K562 (cell line): ENCODE results near the gene CCM2. TPM values are rescaled to one million over a fixed set of nuclear protein-coding genes. Genes with fewer than 3 reads are reported as not detected.

ENCODE experiments used
- ATAC-seq: fragments of 200-7000 bp; cut with Tn5 transposase; 3 replicates; pipeline ENCODE4 v1.9.1; 2020; ENCODE audit warnings: moderate library complexity
- BruUV-seq: library from RNA; stranded (reverse); fragments of 400-500 nt; replicated peaks from 2 replicates; lab custom pipeline; 2021; lab: Mats Ljungman, UMichigan
- CTCF ChIA-PET: fragments of 300-600 bp; formaldehyde crosslinking; extraction: SDS; loops from one replicate; lab custom pipeline; 2021; ENCODE audit warnings: low intra/inter-chr PET ratio; lab: Yijun Ruan, JAX
- POLR2A ChIA-PET: fragments of 300-600, 350-650 bp; sonication (Branson Sonifier 250); formaldehyde crosslinking; extraction: SDS; loops from one replicate; lab custom pipeline; 2021; ENCODE audit warnings: antibody characterized with exemption, inconsistent platforms; lab: Yijun Ruan, JAX
- DNase-seq, 4 experiments: peaks; one replicate each; pipeline versions ENCODE4 v3.0.0 to v3.0.0-alpha.2; 2011 to 2018; ENCODE audit warnings: low spot score in 3 of 4, mixed read lengths in 3 of 4; ENCODE audit errors: extremely low read depth in 1 of 4
- FAIRE-seq: peaks from 2 replicates; lab custom pipeline; 2011; peaks lifted over from hg19 to GRCh38; lab: Jason Lieb, UNC
- H2AFZ ChIP-seq: 2 replicates; pipeline ENCODE4 v1.6.0; 2011; ENCODE audit warnings: low read depth, low read length, control low read depth, inconsistent platforms
- H3K27ac ChIP-seq: fragments of 200-600 bp; 3 replicates; pipeline ENCODE4 v1.8.0; 2011; ENCODE audit warnings: low read depth, mild to moderate bottlenecking, control low read depth, inconsistent platforms, low read length, moderate library complexity, mixed read lengths; ENCODE audit errors: extremely low read depth
- H3K27me3 ChIP-seq, 2 experiments: fragments of 300-600 bp in 1 of 2; 2 replicates in 1 of 2; 3 replicates in 1 of 2; pipeline versions ENCODE4 v1.6.0 to v1.8.0; 2011; ENCODE audit warnings: inconsistent platforms in 2 of 2, low read length in 2 of 2, mild to moderate bottlenecking in 1 of 2, mixed read lengths in 1 of 2, moderate library complexity in 1 of 2; ENCODE audit not compliant: control insufficient read depth in 2 of 2, insufficient read depth in 2 of 2
- H3K36me3 ChIP-seq: fragments of 300-600 bp; 3 replicates; pipeline ENCODE4 v1.8.0; 2011; ENCODE audit warnings: mild to moderate bottlenecking, low read length, inconsistent platforms; ENCODE audit not compliant: control insufficient read depth, insufficient read depth
- H3K4me1 ChIP-seq, 2 experiments: fragments of 200-600 bp in 1 of 2; replicated peaks in 1 of 2; 2 replicates in 1 of 2; 3 replicates in 1 of 2; pipeline versions ENCODE4 v1.5.1 to v1.8.0; 2011; ENCODE audit warnings: inconsistent platforms in 2 of 2, low read length in 2 of 2, mild to moderate bottlenecking in 1 of 2, mixed read lengths in 1 of 2, moderate library complexity in 1 of 2; ENCODE audit not compliant: control insufficient read depth in 2 of 2, insufficient read depth in 2 of 2
- H3K4me2 ChIP-seq: 2 replicates; pipeline ENCODE4 v1.6.1; 2011; ENCODE audit warnings: low read length, control low read depth, inconsistent platforms, mixed read lengths; ENCODE audit not compliant: insufficient read depth
- H3K4me3 ChIP-seq: fragments of 200-600 bp; sonication (generic), shearing (Covaris generic); 2 replicates; pipeline ENCODE4 v1.5.1; 2016; ENCODE audit warnings: control low read depth, inconsistent platforms
- H3K79me2 ChIP-seq: fragments of 200-600 bp; 3 replicates; pipeline ENCODE4 v1.8.0; 2011; ENCODE audit warnings: low read length, inconsistent platforms; ENCODE audit not compliant: control insufficient read depth, insufficient read depth
- H3K9ac ChIP-seq, 2 experiments: 2 replicates each; pipeline versions ENCODE4 v1.6.0 to v1.6.1; 2011; ENCODE audit warnings: low read depth in 2 of 2, low read length in 2 of 2, control low read depth in 1 of 2, inconsistent platforms in 1 of 2, mild to moderate bottlenecking in 1 of 2, mixed read lengths in 1 of 2; ENCODE audit not compliant: insufficient read depth in 1 of 2
- H3K9me1 ChIP-seq: one replicate; pipeline ENCODE4 v1.6.0; 2011; ENCODE audit warnings: inconsistent platforms, mild to moderate bottlenecking, low read length, moderate library complexity; ENCODE audit not compliant: control insufficient read depth, insufficient read depth
- H3K9me3 ChIP-seq: replicated peaks from 2 replicates; pipeline ENCODE4 v1.5.1; 2011; ENCODE audit warnings: low read depth, low read length, inconsistent platforms; ENCODE audit not compliant: control insufficient read depth, insufficient read depth
- H4K20me1 ChIP-seq: replicated peaks from 2 replicates; pipeline ENCODE4 v1.6.1; 2011; ENCODE audit warnings: low read length, inconsistent platforms, mixed read lengths; ENCODE audit not compliant: control insufficient read depth, insufficient read depth
- ELF1 ChIP-seq: fragments of 200-800 bp; sonication (Bioruptor generic); IDR thresholded peaks from 2 replicates; pipeline ENCODE4 v1.6.1; 2016; ENCODE audit warnings: missing genetic modification characterization, missing compliant biosample characterization
- NFYB ChIP-seq: IDR thresholded peaks from 2 replicates; pipeline ENCODE4 v1.6.1; 2011; ENCODE audit warnings: mild to moderate bottlenecking, moderate library complexity; ENCODE audit not compliant: insufficient read length; ENCODE audit errors: extremely low read depth
- NR4A1 ChIP-seq, 2 experiments: fragments of 250-450 bp in 1 of 2; fragments of 450-650 bp in 1 of 2; sonication (Bioruptor Pico) in 1 of 2; IDR thresholded peaks; 2 replicates each; pipeline versions ENCODE4 v1.4.0 to v1.6.1; 2016 to 2020; ENCODE audit warnings: mild to moderate bottlenecking in 2 of 2, missing compliant biosample characterization in 1 of 2, missing genetic modification characterization in 1 of 2, moderate library complexity in 1 of 2
- SNIP1 ChIP-seq: fragments of 450-650 bp; IDR thresholded peaks from 2 replicates; pipeline ENCODE4 v1.7.1; 2017; ENCODE audit warnings: low read depth, mild to moderate bottlenecking
- TAF9B ChIP-seq: fragments of 450-650 bp; IDR thresholded peaks from 2 replicates; pipeline ENCODE4 v1.6.1; 2018; ENCODE audit warnings: mild to moderate bottlenecking; ENCODE audit not compliant: partially characterized antibody
- ZFX ChIP-seq: sonication (generic); formaldehyde crosslinking; IDR thresholded peaks from 2 replicates; pipeline ENCODE4 v1.8.0; 2022; ENCODE audit warnings: mild to moderate bottlenecking, missing genetic modification reagents, moderate library complexity
- ZNF551 ChIP-seq: fragments of 250-450 bp; sonication (Bioruptor Pico); IDR thresholded peaks from 2 replicates; pipeline ENCODE4 v1.5.0; 2021; ENCODE audit warnings: mild to moderate bottlenecking, moderate library complexity
- WGBS: fragments of 100-300 bp; shearing (Covaris generic); methylation state at CpG from one replicate; pipeline ENCODE4 v1.1.6; 2016; ENCODE audit warnings: low coverage, mixed read lengths; ENCODE audit not compliant: insufficient coverage; ENCODE audit errors: missing lambda C conversion rate; 5-methylcytosine and 5-hydroxymethylcytosine counted together
- in situ Hi-C: fragments of 300-500 bp; cut with MboI; formaldehyde crosslinking; loops from 4 replicates; pipeline ENCODE4 v1.15.0; 2018; ENCODE audit warnings: inconsistent platforms, mixed read lengths
- intact Hi-C: fragments of 100-400 bp; cut with micrococcal nuclease; formaldehyde crosslinking; loops from 2 replicates; pipeline ENCODE4 v1.14.2; 2022
- polyA plus RNA-seq, 8 experiments: library from polyadenylated mRNA; depleted of rRNA in 4 of 8; stranded (reverse) in 5 of 8; unstranded in 3 of 8; fragments of >200 nt; fragmentation: Nextera tagmentation in 2 of 8; fragmentation: Illumina TruSeq in 1 of 8; extraction: Ambion mirVana in 2 of 8; extraction: Trizol in 1 of 8; gene quantifications; 2 replicates each; pipeline versions ENCODE4 v1.2.1 to v1.2.3, GENCODE V29; 2011 to 2014; ENCODE audit warnings: inconsistent platforms in 1 of 8, missing spikeins in 1 of 8
- total RNA-seq, 7 experiments: library from RNA; depleted of rRNA in 6 of 7; stranded (reverse); fragments of >200 nt in 6 of 7; fragmentation: Illumina TruSeq in 2 of 7; extraction: Trizol in 2 of 7; gene quantifications; 2 replicates each; pipeline versions ENCODE4 v1.2.1 to v1.2.3, GENCODE V29; 2011 to 2021; ENCODE audit warnings: low replicate concordance in 1 of 7
- TF ChIP-seq, protein P1 (sequence below): IDR thresholded peaks from 2 replicates; pipeline ENCODE4 v1.6.1; 2011; ENCODE audit warnings: borderline replicate concordance, low read depth, mild to moderate bottlenecking, moderate library complexity, low read length; ENCODE audit not compliant: insufficient read depth, poor library complexity, severe bottlenecking

Gene CCM2
- total and polyA plus RNA-seq, 9 of the 15 experiments (the other 6 are each of a cell fraction or from before 2014, with no cell fraction given) = 0.41 to 38.6 (median 25.9) TPM

DNA sequence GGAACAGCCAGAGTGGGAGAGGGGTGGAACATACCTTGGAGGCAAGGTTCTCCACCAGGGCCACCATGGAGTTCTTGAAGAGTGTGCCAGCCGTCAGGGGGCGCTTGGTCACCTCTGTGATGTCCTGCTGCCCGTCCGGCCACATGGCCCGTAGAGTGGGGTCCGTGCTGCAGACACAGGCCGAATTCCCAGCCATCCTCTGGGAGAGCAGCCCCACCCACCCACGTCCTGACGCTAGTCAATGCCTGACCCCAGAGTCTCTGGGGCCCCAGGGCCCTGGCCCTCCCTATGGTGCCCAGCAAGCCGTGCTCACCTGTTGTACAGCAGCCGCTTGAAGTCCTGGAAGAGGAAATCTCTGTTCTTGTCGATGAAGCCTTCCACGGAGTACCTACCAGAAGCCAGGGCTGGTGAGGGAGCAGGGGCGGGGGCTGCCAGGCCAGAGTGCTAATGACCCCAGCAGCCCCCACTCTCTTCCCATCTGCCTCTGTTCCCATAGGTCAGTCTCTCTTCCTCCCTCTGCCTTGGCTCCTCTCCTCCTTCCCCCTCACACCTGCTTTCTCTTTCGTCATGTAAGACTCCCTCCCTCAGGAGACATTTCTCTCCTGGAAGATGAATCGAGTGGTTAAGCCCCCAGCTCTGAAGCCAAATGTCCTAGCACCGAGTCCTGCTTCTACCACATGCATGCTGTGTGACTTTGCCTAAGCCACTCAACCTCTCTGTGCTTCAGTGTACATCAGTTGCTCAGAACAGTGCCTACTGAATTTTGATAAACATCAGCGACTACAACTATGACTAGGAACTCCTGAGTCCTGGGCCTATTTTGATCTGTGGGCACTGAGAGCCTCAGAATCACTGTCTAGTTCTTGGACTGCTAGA, 32.2 kb upstream of the CCM2 start (continued):
- TF ChIP-seq NFYB = no peak
- TF ChIP-seq ZNF551 (CRISPR knock-in tag) = no peak
- 0 out of 2 replicates have a peak, but pooled peaks have one; percentile 35 for TF ChIP-seq ZFX (CRISPR knock-in tag)
- TF ChIP-seq, protein P1, sequence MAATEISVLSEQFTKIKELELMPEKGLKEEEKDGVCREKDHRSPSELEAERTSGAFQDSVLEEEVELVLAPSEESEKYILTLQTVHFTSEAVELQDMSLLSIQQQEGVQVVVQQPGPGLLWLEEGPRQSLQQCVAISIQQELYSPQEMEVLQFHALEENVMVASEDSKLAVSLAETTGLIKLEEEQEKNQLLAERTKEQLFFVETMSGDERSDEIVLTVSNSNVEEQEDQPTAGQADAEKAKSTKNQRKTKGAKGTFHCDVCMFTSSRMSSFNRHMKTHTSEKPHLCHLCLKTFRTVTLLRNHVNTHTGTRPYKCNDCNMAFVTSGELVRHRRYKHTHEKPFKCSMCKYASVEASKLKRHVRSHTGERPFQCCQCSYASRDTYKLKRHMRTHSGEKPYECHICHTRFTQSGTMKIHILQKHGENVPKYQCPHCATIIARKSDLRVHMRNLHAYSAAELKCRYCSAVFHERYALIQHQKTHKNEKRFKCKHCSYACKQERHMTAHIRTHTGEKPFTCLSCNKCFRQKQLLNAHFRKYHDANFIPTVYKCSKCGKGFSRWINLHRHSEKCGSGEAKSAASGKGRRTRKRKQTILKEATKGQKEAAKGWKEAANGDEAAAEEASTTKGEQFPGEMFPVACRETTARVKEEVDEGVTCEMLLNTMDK = peak; percentile 44
- TF ChIP-seq ELF1 (tag) = no peak
- TF ChIP-seq SNIP1 = no peak

DNA sequence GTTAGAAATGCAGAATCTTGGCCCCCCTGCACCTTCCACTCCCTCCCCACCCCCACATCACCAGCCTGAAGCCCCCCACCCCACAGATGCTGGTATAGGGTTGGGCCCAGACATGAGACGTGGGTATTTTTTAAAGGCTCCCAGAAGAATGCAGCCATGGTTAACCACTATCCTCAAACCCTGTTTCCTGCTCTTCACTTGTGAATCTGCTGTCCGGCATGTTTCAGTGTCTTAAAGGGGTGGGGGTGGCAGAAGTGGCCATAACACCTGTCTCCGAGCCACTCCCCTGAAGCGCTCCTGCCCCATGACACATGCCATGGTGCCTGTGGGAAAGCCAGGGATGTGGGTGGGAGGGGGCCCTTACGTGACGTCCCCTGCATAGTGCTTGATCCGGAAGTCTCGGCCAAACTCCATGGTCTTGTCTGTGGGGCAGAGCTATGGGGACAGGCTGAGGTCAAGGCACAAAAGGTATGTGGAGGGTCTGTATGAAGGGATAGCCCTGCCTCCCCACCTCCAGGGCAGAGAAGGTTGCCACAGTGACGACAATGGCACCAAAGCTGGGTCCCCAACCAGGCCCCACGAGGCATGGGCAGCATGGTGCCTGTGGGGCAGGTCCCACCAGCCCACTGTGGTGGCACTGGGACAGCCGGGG, 30.8 kb upstream of the CCM2 start:
- in situ Hi-C loops (loop anchor here (5.0 kb wide), 1 partner anchor 168 kb away; no protein-coding TSS in a partner anchor), intact Hi-C loops (loop anchor here (5.0 kb wide), 1 partner anchor 382 kb away; no protein-coding TSS in a partner anchor)
- Histone ChIP-seq H3K36me3 (no peaks in the 10 kb centered on the region), H4K20me1 (no peaks in the 10 kb centered on the region), H3K27me3 (no peaks in the 10 kb centered on the region), H3K4me1 (peaks cover 9 to 54% of the 10 kb centered on the region in 2 experiments; a peak in 4 of 5 replicates), H3K9me3 (no peaks in the 10 kb centered on the region), H3K4me3 (no peak overlapping the region), H3K9me1 (peaks cover 5% of the 10 kb centered on the region), H3K4me2 (no peak overlapping the region), H2AFZ (no peak overlapping the region), H3K27ac (no peak overlapping the region), H3K9ac (no peak overlapping the region; a peak in 1 of 4 replicates), H3K79me2 (no peaks in the 10 kb centered on the region)
- no TSS peak for BruUV-seq
- POLR2A ChIA-PET = no interaction called here
- FAIRE-seq (no peak), DNase-seq (no peak), ATAC-seq (no peak)
- TF ChIP-seq NR4A1 (CRISPR knock-in tag; IDR thresholded peaks at IDR 0.05) = no peak
- no peak for TF ChIP-seq NR4A1 (tag; IDR thresholded peaks at IDR 0.05)
- TF ChIP-seq TAF9B = no peak
- 66% methylated on average over 10 of the region's 11 CpGs for WGBS
- CTCF ChIA-PET = no interaction called here
